ENCODE measurements around the gene MEN1.

Gene MEN1

DNA sequence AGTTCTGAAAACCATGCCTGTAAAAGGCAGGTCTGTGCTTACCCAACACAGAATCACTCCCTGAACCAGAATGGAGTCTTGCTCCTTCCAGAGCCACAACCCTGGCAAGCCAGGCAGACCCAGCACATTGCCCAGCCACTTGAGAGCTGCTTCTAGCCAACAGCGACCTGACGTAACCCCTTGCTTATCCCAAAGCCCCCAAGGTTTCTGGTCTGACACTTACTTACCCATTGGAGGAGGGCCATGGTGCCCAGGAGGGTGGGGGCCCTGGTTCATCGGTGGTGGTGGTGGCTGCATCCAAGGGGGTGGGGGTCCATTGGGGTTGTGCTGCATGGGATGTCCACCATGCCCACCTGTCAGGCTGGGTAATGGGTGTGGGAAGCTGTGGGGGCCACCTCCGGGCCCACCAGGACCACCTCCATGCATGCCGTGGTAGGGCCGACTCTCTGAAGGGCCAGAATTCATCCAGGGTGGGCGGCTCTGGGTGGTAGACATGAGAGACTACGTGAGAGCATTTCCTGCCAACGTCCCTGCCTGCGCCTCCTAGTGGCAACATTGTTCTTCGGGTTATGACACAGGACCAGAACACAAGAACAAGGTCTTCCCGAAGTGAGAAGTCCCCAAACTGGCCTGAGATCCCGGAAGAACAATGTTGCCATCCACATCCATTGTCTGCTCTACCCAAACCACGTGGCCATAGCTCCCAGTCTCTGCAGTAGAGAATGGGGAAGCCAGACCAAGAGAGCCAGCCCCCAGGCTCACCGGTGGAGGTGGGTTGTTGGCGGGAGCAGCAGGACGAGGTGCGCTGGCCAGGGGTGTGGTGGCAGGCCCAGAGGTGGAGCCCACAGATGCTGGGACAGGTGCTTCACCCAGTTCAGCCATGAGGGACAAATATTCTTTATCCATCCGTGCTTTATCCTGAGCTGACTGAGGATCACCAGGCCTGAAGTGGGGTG, 42.7 kb downstream of the MEN1 start:
- no peaks in the 10 kb centered on the region for H3K27me3 ChIP-seq (replicated peaks; ENCODE audit: control insufficient read depth, insufficient read depth, low read length, poor library complexity, severe bottlenecking)
- H3K27ac ChIP-seq (ENCODE audit: insufficient read depth, low read length, poor library complexity, severe bottlenecking) = peak overlapping the region; percentile 41
- H3K9me3 ChIP-seq (ENCODE audit: control insufficient read depth, low read length) = no peaks in the 10 kb centered on the region
- no peak overlapping the region for H3K4me3 ChIP-seq (ENCODE audit: insufficient read depth, low read depth, low read length, poor library complexity, severe bottlenecking)
- peak; percentile 57 to 77 (median 63) for DNase-seq
- H3K4me1 ChIP-seq (ENCODE audit: control insufficient read depth, insufficient read depth, low read length, poor library complexity, severe bottlenecking) = peaks cover 61% of the 10 kb centered on the region
- peaks cover 84% of the 10 kb centered on the region for H3K36me3 ChIP-seq (ENCODE audit: control insufficient read depth, insufficient read depth, low read length)

DNA sequence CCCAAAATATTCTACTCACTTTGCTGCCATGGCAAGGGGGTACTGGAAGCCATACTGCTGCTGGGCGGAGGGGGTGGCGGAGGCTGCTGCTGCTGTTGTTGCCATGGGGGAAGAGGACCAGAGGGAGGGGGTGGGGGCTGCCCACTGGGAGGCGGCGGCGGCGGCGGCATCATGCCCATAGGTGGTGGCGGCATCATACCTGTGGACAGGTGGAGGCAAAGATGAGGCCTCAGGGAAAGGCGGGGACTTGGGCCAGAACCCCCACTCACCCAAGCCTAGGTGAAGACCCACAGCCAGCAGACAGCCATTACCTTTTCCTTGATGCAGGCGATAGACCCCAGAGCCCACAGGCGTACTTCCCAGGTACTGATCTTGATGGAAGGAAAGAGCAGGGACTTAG, 43.5 kb downstream of the MEN1 start:
- peaks cover 66% of the 10 kb centered on the region for H3K4me1 ChIP-seq (ENCODE audit: control insufficient read depth, insufficient read depth, low read length, poor library complexity, severe bottlenecking)
- no peaks in the 10 kb centered on the region for H3K27me3 ChIP-seq (replicated peaks; ENCODE audit: control insufficient read depth, insufficient read depth, low read length, poor library complexity, severe bottlenecking)
- peak overlapping the region; percentile 41 for H3K27ac ChIP-seq (ENCODE audit: insufficient read depth, low read length, poor library complexity, severe bottlenecking)
- DNase-seq = no peak
- H3K9me3 ChIP-seq (ENCODE audit: control insufficient read depth, low read length) = no peaks in the 10 kb centered on the region
- H3K36me3 ChIP-seq (ENCODE audit: control insufficient read depth, insufficient read depth, low read length) = peaks cover 82% of the 10 kb centered on the region
- H3K4me3 ChIP-seq (ENCODE audit: insufficient read depth, low read depth, low read length, poor library complexity, severe bottlenecking) = no peak overlapping the region

DNA sequence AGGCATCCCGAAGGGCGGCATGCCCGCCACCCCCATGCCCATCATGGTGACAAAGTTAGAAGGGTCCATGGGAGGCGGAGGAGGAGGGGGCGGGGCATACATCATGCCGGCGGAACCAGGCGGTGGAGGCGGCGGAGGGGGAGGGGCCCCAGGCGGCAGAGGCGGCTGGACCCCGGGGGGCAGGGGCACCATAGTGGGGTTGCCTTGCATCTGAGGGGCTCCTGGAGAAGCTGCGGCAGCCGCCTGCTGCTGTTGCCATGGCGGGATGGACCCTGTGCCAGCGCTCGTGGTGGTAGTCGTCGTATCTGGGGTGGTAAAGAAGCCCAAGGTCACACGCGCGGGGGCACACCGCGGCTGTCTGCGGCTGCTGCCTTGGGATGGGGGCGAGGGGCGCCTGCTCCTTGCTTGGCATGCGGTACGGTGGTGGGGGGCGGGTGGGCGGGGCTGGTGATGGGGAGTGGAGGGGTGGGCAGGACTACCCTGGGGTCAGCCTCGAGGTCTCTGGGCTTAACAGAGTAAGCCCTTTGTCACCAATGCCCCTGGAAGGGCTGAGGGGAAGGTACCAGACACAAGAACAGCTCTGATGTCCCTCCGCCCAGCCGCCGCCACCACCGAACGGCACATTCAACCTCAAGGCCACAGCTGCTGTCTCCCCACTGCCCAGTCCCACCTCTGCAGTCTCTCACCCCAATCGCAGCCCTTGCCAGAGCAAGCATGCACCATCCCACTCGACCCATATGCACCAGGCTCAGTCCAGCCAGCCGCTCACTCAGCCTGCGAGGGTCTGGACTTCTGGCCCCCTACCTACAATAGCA, 44.3 kb downstream of the MEN1 start:
- Histone ChIP-seq H3K27ac (ENCODE audit: insufficient read depth, low read length, poor library complexity, severe bottlenecking) (no peak overlapping the region), H3K36me3 (ENCODE audit: control insufficient read depth, insufficient read depth, low read length) (peaks cover 74% of the 10 kb centered on the region), H3K4me3 (ENCODE audit: insufficient read depth, low read depth, low read length, poor library complexity, severe bottlenecking) (no peak overlapping the region), H3K4me1 (ENCODE audit: control insufficient read depth, insufficient read depth, low read length, poor library complexity, severe bottlenecking) (peaks cover 66% of the 10 kb centered on the region), H3K27me3 (replicated peaks; ENCODE audit: control insufficient read depth, insufficient read depth, low read length, poor library complexity, severe bottlenecking) (no peaks in the 10 kb centered on the region), H3K9me3 (ENCODE audit: control insufficient read depth, low read length) (no peaks in the 10 kb centered on the region)
- DNase-seq = no peak

DNA sequence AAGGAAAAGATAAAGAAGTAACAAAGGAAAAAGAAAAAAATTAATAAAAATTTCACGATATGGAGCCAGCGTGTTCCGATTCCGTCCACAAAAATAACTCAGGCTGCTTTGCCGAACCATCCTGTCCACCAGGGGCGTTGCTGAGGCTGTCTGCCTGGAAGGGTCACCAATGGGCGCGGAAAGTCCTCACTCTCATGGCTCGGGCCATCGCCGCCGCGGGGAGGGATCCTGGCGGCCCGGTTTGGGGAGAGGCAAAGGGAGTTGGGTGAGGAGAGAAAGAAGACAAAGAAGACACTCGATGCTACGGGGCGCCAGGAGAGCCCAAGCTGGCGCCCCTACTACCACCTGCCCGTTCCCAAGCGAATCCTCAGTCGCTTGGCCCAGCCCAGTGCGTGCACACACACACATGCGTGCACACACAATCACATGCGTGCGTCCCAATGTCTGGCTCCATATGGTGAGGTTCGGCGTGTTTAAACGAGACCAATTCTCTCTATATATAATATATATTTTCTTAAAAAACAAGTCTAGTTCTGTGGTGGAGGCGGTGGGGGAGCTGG, 45.0 kb downstream of the MEN1 start:
- Histone ChIP-seq H3K27me3 (replicated peaks; ENCODE audit: control insufficient read depth, insufficient read depth, low read length, poor library complexity, severe bottlenecking) (no peaks in the 10 kb centered on the region), H3K4me3 (ENCODE audit: insufficient read depth, low read depth, low read length, poor library complexity, severe bottlenecking) (peak overlapping the region; percentile 31), H3K9me3 (ENCODE audit: control insufficient read depth, low read length) (no peaks in the 10 kb centered on the region), H3K27ac (ENCODE audit: insufficient read depth, low read length, poor library complexity, severe bottlenecking) (peak overlapping the region; percentile 51), H3K36me3 (ENCODE audit: control insufficient read depth, insufficient read depth, low read length) (peaks cover 67% of the 10 kb centered on the region), H3K4me1 (ENCODE audit: control insufficient read depth, insufficient read depth, low read length, poor library complexity, severe bottlenecking) (peaks cover 73% of the 10 kb centered on the region)
- no peak for DNase-seq

DNA sequence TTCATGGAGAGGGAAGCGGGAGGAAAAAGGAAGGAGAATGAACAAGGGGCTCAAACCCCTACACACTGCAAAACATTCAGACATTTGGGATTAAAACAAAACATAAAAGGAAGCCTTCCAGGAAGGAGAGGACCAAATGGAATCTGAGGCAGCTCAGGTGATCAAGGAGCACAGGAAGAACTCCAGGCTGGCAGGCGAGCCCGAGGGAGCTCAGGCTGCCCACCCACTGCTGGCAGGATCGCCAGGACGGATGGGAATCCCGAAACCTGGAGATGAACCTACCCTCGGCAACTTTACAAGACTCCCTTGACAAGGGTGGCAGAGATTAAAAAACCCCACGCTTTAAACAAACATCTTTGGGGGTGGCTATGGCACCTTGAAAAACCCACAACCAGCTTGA, 45.6 kb downstream of the MEN1 start:
- peaks cover 61% of the 10 kb centered on the region for H3K36me3 ChIP-seq (ENCODE audit: control insufficient read depth, insufficient read depth, low read length)
- no peak for DNase-seq
- peak overlapping the region; percentile 51 for H3K27ac ChIP-seq (ENCODE audit: insufficient read depth, low read length, poor library complexity, severe bottlenecking)
- no peaks in the 10 kb centered on the region for H3K27me3 ChIP-seq (replicated peaks; ENCODE audit: control insufficient read depth, insufficient read depth, low read length, poor library complexity, severe bottlenecking)
- H3K4me1 ChIP-seq (ENCODE audit: control insufficient read depth, insufficient read depth, low read length, poor library complexity, severe bottlenecking) = peaks cover 79% of the 10 kb centered on the region
- H3K4me3 ChIP-seq (ENCODE audit: insufficient read depth, low read depth, low read length, poor library complexity, severe bottlenecking) = peak overlapping the region; percentile 31
- H3K9me3 ChIP-seq (ENCODE audit: control insufficient read depth, low read length) = no peaks in the 10 kb centered on the region

DNA sequence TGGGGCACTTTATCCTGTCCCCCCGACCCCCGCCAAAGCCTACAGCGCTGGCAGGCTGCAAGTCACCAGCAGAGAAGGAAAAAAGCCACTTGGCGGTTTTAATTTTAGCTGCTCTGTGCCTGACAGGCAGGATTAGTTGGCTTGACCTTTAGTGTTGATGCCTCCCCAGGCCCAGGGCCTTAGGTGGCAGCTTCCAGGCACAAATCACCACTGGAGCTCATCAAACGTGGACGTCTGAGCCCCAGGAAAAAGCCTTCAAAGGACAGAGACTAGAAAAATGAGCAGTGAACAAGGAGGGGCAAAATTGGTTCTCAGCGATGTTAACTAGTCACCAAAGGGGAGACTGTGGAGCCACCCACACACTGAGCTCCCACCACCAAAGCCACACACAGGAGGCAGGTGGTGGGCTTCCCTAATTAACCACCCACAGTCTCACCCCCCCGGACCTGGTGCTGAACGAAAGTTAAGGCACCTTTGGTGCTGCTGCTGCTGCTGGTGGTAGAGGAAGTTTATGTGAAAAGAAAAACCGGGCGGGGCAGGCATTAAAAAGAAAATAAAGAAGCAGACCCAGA, 46.2 kb downstream of the MEN1 start:
- peak; percentile 24 to 61 (median 31) for DNase-seq
- Histone ChIP-seq H3K9me3 (ENCODE audit: control insufficient read depth, low read length) (no peaks in the 10 kb centered on the region), H3K36me3 (ENCODE audit: control insufficient read depth, insufficient read depth, low read length) (peaks cover 54% of the 10 kb centered on the region), H3K27me3 (replicated peaks; ENCODE audit: control insufficient read depth, insufficient read depth, low read length, poor library complexity, severe bottlenecking) (no peaks in the 10 kb centered on the region), H3K4me3 (ENCODE audit: insufficient read depth, low read depth, low read length, poor library complexity, severe bottlenecking) (peak overlapping the region; percentile 31), H3K27ac (ENCODE audit: insufficient read depth, low read length, poor library complexity, severe bottlenecking) (peak overlapping the region; percentile 51), H3K4me1 (ENCODE audit: control insufficient read depth, insufficient read depth, low read length, poor library complexity, severe bottlenecking) (peaks cover 83% of the 10 kb centered on the region)

DNA sequence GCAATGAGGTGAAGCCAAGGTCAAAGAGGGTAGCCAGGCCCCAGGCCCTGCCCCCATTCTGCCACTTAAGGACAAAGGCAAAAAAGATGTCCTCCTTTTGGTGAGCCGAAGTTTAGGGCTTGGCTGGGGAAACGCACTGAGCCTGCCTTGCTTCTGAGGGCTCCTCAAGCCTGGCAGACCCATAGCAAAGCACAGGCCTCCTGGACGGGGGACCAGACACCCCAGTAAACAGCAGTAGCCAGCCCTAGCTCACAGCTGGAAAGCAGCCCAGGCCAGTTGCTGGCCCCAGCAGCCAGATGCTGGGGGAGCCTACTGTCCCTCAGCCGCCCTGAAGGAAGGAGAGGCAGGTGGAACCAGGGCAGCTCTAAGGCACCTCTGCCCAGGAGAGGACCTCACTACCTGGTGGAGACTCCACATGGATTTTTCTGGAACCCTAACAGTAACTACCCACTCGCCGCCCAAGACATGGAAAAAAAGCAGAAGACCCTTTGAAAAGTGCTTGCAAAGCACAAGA, 46.8 kb downstream of the MEN1 start:
- H3K4me1 ChIP-seq (ENCODE audit: control insufficient read depth, insufficient read depth, low read length, poor library complexity, severe bottlenecking) = peaks cover 83% of the 10 kb centered on the region
- no peak for DNase-seq

DNA sequence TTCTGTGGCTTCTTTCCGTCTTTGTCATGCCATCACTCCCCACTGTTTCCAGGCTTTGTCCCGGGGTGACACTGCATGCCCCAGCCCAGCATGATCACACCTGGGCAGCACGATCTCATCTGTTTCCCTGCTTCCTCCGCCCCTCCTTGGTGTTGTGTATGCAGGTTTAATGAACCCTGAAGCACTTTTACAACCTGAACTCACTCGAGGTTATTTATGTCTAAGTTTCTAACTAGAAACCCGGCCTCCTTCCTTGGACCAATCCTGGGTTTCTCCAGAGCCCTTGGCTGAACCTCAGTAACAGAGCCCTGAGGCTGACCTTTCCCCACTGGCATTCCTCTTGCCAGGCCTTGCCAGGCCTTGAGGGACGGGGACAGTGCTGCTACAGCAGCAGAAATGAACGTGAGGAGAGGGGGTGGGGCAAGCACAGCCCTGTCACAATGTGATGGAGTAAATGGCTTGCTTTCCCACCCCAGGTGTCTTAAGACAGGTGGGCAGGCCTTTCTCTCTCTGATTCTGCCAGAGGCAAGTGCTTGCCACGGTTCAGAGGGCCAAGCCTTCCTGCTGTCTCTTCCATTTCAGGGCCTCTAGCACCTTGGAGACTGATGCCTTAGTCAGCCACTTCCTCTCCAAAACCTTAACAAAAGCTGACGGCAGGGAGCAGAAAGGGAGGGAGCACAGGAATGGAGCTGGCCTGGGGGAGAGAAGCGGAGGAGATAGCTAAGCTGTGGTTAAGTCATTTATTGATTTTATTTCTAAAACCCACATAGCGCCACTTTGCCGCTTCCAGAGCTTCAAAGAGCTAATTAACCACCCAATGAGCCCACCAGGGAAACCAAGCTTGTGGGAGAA, 47.5 kb downstream of the MEN1 start:
- Histone ChIP-seq H3K4me1 (ENCODE audit: control insufficient read depth, insufficient read depth, low read length, poor library complexity, severe bottlenecking) (peaks cover 77% of the 10 kb centered on the region), H3K9me3 (ENCODE audit: control insufficient read depth, low read length) (no peaks in the 10 kb centered on the region), H3K27ac (ENCODE audit: insufficient read depth, low read length, poor library complexity, severe bottlenecking) (peak overlapping the region; percentile 48), H3K27me3 (replicated peaks; ENCODE audit: control insufficient read depth, insufficient read depth, low read length, poor library complexity, severe bottlenecking) (no peaks in the 10 kb centered on the region), H3K36me3 (ENCODE audit: control insufficient read depth, insufficient read depth, low read length) (peaks cover 42% of the 10 kb centered on the region), H3K4me3 (ENCODE audit: insufficient read depth, low read depth, low read length, poor library complexity, severe bottlenecking) (no peak overlapping the region)
- DNase-seq = no peak

More for the DNA sequence above, 46.8 kb downstream of the MEN1 start:
- Histone ChIP-seq H3K4me3 (ENCODE audit: insufficient read depth, low read depth, low read length, poor library complexity, severe bottlenecking) (no peak overlapping the region), H3K9me3 (ENCODE audit: control insufficient read depth, low read length) (no peaks in the 10 kb centered on the region), H3K27ac (ENCODE audit: insufficient read depth, low read length, poor library complexity, severe bottlenecking) (peak overlapping the region; percentile 51), H3K27me3 (replicated peaks; ENCODE audit: control insufficient read depth, insufficient read depth, low read length, poor library complexity, severe bottlenecking) (no peaks in the 10 kb centered on the region), H3K36me3 (ENCODE audit: control insufficient read depth, insufficient read depth, low read length) (peaks cover 49% of the 10 kb centered on the region)

DNA sequence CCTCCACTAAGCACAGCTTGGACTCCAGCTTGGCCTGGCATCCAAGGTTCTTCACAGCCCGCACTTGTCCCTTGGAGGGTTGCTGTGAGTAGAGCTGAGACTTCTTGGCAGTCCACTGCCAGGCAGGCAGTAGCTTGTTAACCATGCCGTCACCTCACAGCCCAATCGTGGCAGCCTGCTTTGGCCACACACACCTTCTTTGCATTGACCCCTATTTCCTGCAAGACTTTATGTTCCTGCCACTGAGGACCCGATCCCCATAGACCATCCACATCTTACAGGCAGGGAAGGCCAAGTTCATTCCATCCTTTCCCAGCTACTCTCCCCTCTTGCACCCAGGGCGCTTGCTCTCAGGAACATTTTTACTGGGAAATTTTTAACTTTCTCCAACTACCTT, 48.1 kb downstream of the MEN1 start:
- Histone ChIP-seq H3K4me1 (ENCODE audit: control insufficient read depth, insufficient read depth, low read length, poor library complexity, severe bottlenecking) (peaks cover 71% of the 10 kb centered on the region), H3K27ac (ENCODE audit: insufficient read depth, low read length, poor library complexity, severe bottlenecking) (no peak overlapping the region), H3K9me3 (ENCODE audit: control insufficient read depth, low read length) (no peaks in the 10 kb centered on the region), H3K4me3 (ENCODE audit: insufficient read depth, low read depth, low read length, poor library complexity, severe bottlenecking) (no peak overlapping the region), H3K27me3 (replicated peaks; ENCODE audit: control insufficient read depth, insufficient read depth, low read length, poor library complexity, severe bottlenecking) (no peaks in the 10 kb centered on the region), H3K36me3 (ENCODE audit: control insufficient read depth, insufficient read depth, low read length) (peaks cover 36% of the 10 kb centered on the region)
- DNase-seq = no peak
